HG02870 (cell line): ENCODE results near the gene SCP2D1.
"Not testable (repeated sequence)": the region's sequence is repeated elsewhere in the genome, so short reads cannot be mapped to it uniquely, and the experiment has no call there.

Source experiments
- ATAC-seq: cut with Tn5 transposase; IDR thresholded peaks from one replicate; pipeline ENCODE4 v1.9.1; 2021; ENCODE audit warnings: mild to moderate bottlenecking, moderate library complexity; ENCODE audit not compliant: unreplicated experiment

Gene SCP2D1

DNA sequence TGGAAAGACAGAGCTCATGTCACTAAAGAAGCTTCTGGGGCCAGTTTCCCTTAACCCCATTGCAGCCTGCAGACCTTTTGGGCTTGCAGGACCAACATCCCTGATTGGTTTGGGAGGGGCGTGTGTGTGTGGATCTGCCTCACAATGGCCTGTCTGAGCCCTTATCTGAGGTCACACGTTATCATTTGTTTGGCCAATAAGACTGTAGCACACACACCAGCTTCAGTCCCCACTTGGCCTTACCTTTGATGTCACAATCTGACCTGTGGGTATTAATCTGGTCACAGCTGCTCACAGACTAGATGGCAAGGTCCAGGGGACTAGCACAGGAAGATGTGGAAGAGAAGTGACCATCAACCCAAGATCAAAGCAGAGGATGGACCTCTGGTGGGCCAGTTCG is at the start of gene SCP2D1:
SCP2D1 (plus strand) TSS at position 301 of the 400 bp plus-strand sequence; CDS start at position 334, 33 bp downstream.
- no peak for ATAC-seq

DNA sequence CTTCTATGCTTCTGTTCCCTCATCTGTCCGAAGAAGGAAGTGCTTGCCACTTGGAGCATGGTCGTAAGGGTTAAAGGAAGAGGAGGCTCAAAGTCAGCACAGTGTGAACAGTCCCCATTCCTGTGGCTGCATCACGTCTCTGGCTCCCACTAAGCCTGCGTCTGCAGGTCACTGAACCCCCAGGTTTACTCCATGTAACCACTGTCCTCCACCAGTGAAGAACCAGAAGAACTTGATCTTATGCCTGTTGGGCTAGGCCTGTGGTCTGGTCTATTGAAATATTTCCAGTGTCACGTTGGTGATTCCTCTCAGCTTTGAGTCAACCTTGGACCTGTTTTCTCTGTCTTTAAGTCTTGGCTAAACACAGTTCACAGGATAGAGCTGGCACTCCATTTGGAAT is 45.9 kb upstream of the SCP2D1 start:
- no peak for ATAC-seq

DNA sequence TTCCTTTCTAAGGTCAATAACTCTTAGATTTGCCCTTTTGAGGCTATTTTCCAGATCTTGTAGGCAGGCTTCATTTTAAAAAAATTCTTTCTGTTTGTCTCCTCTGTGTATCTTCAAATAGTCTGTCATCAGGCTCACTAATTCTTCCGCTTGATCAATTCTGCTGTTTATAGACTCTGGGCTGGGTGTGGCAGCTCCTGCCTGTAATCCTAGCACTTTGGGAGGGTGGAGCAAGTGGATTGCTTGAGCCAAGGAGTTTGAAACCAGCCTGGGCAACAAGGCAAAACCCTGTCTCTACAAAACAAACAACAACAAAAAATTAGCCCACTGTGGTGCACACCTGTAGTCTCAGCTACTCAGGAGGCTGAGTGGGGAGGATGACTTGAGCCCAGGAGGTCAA is 40.0 kb upstream of the SCP2D1 start:
- ATAC-seq: no peak

DNA sequence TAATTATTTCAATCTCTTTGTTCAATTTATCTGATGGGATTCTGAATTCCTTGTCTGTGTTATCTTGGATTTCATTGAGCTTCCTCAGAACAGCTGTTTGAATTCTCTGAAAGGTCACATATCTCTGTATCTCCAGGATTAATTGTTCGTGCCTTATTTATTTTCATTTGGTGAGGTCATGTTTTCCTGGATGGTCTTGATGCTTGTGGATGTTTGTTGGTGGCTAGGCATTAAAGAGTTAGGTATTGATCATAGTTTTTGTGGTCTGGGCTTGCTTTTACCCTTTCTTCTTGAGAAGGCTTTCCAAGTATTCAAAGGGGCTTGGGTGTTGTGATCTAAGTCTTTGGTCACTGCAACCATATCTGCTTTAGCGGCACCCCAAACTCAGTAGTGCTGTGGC is 39.4 kb upstream of the SCP2D1 start:
- no peak for ATAC-seq

DNA sequence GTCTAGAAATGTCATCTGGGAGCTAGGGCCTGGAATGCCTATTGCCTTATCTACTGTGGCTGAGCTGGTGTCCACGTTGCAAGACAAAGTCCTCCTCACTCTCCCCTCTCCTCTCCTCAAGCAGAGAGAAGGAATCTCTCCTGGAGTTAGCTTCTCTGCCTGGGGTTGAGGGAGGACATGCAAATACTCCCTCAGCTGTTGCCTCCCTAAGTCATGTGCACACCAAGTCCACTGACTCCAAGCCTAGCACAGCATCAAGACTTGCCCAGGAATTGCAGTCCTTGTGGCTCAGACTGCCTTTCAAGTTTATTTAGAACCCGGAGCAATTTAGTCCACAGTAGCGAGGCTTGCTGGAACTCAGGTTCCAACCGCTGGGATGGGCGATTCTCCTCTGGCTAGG is 38.0 kb upstream of the SCP2D1 start:
- no peak for ATAC-seq

DNA sequence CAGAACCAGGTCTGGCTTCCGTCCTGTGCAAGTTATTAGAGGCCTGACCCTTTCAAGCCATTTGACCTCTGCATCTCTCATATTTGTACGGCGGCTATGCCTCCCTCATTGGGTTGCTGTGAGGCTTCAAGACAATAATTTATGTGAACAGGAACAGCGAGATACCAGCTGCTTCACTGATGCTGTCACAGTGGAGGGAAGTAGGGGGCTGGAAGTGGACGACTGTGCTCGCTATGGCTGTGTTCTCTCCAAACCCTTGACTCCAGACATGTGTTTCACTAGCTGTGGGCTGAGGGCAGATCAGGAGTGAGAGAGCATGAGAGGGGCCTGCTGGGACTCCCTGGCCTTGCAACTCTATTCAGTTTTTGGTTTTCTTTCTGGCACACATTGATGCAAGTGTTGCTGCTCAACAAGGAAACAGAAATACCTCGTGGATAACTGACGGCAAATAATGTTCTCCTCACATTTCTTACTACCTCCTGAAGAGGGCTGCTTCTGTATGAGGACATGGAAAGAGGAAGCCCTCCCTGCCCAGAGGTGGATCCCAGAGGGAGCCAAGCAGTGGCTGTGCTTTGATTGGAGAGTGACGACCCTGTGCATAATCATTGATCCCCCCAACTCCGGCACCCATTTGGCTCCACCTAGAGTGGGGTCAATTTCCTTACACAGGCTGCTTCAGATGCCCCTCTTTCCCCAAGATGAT is 34.7 kb upstream of the SCP2D1 start:
- ATAC-seq: no peak

DNA sequence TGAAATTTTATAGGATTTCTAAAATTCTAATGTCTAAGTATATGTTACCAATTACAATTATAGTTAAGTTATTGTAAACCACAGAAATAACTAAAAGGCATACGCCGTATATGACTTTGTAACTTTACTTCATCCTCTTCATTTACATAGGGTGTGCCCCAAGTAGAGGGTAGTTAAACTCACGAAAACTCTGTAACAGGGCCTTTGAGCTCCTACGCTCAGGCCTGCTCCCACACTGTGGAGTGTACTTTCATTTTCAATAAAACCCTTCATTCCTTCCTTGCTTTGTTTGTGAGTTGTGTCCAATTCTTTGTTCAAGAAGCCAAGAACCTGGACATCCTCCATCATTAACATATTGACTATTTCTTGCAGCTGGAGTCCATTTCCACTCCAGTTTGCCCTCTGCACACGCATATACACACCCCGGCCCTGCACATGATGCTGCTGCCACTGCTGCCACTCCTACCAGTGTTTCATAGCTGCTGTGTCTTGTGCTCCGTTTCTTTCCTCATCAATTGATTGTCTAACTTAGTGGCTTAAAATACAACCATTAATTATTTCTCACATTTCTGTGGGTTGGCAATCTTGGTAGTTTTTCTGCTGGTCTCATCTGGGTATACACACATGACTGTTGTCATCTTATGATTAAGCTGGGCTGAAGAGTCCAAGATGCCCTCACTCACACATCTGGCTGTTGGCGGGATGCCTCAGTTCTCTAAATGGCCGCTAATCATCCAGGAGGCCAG is 33.0 kb upstream of the SCP2D1 start:
- ATAC-seq: no peak

DNA sequence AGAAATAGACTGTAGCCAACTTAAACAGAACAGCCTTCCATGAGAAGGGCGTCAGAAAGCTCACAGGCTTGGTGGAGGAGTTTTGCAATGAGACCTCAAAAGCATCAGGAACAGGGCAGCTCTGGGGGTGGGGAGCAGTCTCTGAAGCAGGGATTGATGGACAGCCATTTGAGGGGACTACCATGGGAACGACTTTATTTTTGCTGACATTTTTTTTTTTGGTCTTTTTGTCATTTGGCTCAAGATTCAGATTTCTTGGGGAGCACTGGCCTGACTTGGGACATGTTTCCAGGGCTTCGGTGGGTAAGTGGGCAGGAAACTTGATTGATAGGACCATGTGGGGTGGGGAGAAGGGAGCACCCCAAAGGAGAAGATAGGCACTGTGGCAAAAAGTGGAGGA is 32.1 kb upstream of the SCP2D1 start:
- ATAC-seq: no peak

DNA sequence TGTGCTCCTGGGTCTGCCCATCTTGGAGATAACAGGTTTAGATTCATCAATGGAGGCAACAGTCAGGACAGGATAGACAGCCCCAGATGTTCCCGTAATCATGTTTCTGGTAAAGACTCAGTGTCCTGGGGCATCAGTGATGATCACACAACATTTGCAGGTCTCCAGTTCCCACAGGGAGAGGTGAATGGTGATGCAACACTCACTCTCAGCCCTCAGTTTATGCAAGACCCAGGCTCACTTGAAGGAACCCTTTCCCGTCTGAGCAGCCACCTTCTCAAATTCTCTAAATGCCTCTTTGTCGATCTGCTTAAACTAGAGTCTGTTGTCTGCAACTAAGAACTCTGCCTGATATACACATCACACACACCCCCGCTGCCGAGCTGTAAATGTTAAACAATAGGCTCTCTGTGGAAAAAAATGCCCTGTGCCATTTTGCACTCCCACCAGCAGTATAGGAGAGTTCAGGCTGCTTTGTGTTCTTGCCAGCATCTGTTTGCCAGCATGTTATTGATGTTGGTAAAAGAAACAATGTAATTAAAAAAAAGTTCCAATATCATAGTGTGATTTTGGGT is 30.1 kb upstream of the SCP2D1 start:
- ATAC-seq: no peak

DNA sequence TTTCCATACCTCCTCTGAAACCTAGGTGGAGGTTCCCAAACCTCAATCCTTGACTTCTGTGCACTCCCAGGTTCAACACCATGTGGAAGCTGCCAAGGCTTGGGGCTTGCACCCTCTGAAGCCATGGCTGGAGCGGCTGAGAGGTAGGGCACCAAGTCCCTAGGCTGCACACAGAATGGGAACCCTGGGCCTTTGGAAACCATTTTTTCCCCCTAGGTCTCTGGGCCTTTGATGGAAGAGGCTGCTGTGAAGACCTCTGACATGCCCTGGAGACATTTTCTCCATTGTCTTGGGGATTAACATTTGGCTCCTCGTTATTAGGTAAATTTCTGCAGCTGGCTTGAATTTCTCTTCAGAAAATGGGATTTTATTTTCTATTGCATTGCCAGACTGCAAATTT is 26.5 kb upstream of the SCP2D1 start:
- ATAC-seq: not testable (repeated sequence)

DNA sequence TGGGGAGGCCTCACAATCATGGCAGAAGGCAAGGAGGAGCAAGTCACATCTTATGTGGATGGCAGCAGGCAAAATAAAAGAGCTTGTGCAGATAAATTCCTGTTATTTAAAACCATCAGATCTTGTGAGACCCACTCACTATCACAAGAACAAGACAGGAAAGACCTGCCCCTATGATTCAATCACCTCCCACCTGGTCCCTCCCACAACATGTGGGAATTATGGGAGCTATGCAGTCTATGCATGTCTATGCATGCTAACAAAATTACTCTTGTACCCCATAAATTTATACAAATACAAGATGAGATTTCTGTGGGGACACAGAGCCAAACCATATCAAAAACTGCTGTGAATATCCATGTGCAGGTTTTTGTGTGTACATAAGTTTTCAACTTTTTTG is 25.6 kb upstream of the SCP2D1 start:
- no peak for ATAC-seq

DNA sequence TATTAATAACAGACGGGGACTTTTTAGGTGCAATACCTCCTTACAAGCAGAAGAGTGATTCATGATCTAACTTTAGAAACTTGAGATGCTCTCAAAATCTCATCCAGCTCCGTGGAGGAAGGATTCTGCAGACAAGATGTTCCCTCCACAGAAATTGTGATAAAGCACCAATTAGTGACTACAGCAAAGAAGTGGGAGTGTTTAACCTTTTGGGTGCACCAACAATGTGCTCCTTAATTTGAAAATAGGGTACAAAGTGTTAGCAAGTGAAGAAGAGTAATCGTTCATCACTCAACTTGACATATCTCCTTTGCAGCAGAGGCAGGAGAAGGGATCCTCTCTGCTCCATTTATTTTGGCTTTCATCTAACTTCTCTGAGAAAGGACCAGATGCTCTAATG is 22.8 kb upstream of the SCP2D1 start:
- ATAC-seq: no peak

DNA sequence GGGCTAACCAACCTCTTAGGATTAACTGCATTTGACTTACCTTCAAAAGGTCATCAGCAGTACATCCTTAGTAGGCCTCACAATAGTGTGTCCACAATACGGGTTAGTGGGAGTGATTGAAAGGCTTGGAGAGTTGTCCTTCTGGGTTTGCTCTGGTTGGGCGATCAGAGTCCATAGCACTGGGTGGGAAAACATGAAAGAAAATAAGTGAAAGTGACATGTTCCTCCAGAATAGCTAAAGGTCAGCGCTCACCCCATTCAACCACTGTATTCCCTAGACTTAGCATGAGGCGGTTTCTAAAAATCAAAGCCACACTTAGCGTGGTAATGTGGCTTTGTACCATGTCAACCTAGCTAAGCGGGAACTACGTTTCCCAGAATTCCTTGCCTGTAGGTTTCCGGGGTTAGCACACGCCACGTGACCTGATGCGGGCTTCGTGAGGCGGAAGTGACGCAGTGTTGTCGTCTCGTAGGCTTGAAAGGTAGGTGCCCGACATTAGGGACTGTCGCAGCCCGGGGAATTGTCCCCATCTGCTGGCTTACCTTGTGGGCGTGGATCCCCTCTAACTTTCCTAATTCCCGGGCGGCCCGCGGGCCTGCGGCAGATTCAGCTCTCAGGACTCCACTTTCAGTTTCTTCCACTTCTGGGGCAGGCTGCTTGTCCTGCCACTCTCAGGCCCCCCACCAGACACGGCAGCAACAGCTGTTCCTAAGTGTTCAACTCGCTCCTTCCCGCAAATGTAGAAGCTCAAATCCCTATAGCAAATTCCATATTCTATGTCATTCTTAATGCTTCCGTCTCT is 19.8 kb upstream of the SCP2D1 start:
- ATAC-seq: peak; percentile 97

DNA sequence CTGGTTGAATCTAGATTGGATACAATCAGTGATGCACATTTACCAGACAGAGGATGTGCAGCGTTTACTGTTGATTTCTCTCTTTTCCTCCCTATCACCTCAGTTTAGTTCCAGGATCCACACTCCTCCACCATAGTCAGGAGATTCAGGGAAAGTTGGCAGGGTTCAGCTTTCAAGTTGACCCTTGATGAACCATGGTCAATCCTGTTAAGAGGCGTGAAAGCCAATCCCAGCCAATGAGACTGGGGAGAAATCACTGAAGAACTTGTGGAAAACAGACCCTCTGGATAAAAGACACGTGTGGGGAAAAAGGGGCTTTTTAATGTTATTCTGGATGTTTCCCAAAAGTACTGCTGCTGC is 19.2 kb upstream of the SCP2D1 start:
- ATAC-seq: no peak

DNA sequence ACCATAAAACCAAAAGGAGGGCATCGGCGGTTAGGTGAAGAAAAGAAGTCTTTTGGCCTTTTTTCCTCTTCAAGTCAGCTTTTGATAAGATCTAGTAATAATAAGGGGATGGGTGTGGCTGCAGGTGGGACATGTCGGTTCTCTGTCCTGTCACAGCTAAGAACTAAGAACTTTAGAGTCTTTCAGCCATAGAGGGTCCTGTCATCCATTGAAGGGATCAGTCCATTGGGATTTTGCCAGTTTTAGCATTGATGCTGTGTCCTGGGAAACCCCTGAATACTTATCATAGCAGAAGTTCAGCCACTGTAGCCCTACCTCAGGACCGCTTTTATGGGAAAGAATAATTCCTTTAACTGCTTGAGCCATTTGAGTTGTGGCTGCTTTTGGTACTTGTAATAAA is 18.2 kb upstream of the SCP2D1 start:
- ATAC-seq: no peak

DNA sequence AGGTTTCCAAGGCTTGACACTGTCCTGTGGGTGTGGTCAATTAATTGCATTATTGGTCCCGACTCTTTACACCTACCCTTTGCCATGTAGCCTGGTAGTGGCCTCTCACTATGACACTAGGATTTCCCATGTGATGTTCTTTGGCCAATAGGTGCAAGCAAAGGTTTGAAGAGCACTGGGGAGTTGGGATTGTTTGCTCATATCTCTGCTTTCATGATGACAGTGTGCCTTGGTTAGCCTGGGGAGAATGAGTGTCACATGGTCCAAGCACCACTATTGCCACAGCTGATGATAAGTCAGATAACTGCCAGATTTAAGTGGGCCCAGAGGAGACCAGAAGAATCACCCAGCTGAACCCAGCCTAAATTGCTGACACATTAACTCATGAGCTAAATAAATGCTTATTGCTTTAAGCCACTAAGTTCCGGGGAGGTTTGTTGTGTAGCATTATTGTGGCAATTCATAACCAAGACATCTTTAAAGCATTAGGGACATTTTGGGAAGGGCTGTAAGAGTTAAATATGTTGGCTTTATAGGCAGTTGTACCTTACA is 17.2 kb upstream of the SCP2D1 start:
- no peak for ATAC-seq

DNA sequence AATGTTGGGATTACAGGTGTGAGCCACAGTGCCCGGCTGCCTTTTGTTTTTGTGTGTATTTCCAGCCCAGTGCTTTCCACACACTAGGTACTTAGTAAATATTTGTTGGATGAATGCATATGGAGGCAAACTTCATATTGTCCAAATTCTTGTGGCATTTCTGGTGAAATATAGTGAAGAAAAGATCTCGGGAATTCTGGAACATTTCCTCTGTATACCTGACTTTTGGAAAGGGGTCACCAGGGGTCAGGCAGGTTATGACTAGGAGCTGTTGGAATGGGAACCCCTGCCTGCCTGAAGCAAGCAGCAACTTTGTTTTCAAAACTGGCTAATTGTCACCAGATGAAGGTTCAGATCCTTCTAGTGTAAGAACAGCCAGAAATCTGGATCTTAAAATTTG is 12.1 kb upstream of the SCP2D1 start:
- ATAC-seq: no peak

DNA sequence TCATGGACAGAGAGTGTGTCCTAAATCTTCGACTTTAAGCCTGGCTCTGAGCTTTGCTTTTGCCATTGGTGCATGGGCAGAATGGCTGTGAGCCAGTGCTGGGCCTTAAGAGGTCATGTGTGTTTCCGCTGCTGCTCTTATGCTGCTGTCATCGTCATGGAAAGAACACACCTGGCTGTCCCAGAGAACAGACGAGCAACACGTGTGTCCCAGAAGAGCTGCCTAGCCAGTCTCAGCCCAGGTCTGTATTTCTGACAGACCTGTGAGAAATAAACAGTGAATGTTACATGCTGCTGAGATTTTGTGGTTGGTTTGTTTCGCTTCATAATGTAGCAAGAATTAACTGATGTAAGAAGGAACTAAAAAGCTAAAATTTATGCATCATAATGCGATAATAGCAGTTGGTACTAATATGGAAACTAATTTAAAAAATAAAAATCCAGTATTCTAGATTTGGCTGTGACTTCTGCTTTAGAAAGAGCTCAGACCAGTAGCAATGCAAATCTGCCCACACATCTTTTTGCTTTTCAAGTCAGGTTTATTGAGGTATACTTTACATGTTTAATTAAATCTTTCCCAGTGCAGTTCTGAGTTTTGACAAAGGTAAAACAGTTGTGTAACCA is 11.5 kb upstream of the SCP2D1 start:
- ATAC-seq: peak; percentile 79

DNA sequence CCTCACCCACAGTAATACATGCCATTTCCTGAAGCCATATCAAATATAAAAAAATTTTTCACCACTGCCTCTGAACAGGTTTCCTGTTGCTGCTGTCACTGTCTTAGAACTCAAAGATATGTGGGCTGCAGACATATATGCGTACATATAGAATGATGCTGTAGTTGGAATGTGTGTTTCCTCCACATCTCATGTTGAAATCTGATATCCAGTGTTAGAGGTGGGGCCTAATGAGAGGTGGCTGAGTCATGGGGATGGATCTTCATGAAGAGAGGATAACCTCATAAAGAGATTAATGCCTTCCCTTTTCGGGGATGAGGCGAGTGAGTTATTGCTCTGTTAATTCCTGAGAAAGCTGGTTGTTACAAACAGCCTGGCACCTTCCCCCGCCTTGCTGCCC is 7.7 kb upstream of the SCP2D1 start:
- no peak for ATAC-seq

DNA sequence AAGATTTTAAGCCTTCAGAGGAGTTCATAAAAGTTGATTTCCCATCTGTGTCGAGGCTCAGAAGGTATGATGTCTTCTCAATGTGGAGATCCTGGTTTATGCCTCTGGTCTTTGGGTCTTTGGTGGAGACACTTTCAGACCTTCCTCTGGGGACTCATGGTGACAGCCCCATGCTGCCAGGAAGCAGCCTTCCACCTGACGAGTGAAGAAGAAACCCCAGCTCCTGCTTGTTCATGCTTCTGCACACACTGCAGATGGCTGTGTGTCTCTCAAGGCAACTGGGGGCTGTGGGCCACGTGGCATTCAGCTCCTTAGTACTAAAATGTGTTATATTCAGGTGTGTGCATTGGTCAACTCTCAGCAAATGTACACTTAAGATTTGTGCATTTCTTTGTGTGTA is 4.9 kb upstream of the SCP2D1 start:
- ATAC-seq: no peak

DNA sequence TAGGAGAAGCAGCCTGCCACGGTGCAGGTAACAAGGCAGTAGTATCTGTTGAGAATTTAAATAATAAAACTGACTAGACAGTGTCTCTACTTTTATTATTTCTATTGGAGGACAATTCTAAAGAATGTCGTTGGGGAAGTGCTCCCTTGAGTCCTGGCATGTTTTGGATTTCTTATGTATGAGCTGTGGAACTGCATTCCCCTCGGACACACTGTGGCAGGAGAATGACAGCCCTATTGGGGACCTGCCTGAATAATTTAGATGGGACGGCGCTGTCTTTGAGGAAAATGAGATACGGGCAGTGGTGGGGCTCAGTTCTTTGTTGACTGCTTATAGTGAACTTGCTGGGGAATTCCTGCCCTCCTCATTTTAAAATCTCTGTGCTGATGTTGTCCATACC is 2.4 kb upstream of the SCP2D1 start:
- ATAC-seq: no peak
